HG03354 (cell line): Measurements from ENCODE around the gene DOK5.

Experiments used
- ATAC-seq: cut with Tn5 transposase; IDR thresholded peaks from one replicate; pipeline ENCODE4 v1.9.1; 2021; ENCODE audit warnings: mild to moderate bottlenecking; ENCODE audit not compliant: unreplicated experiment, poor library complexity, severe bottlenecking

DOK5 gene

DNA sequence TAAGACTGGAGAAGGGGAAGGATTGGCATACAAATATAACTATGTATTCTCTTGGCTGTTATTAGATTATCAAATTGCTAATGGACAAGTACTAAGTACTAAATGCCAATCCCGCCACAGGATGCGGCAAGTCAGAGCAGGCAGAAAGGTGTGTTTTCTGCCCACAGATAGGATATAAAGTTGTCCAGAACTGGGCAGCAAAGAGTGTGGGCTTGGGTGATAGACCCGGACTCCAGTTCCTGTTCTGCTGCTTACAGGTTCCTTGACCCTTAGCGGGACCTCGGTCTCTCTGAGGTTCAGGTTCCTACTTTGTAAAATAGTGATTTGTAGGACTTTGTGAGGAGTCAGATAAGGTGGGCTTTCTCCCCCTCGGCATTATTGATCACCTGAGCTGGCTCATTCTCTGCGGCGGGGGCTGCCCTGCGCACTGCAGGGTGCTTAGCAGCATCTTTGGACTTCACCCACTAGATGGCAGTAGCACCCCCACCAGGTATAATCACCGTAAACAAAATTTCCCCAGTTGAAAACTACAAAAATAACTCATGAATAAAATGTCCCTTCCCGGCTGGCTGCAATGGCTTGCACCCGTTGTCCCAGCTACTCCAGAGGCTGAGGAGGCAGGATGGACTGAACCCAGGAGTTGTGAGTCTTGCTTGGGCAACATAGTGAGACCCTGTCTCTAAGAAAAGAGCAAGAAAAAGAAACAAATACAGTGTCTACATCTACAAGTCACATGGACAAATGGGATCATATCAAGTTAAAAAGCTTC is 193.1 kb downstream of the DOK5 start:
- peak; percentile 89 for ATAC-seq

DNA sequence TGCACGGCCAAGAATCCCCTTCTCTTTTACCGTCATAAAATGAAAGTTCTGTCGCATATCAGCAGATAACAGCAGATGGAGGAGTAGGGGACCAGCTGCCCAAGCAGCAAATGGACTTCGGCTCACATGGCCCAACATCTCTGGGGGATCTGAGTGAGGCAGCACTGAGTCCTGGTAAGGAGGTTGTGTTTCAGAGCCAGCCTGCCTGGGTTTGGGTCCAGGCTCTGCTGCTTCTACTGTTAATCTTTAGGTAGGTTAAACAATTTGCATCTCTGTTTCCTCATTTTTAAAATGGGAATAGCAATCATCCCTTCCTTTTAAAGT is 193.6 kb downstream of the DOK5 start:
- no peak for ATAC-seq

DNA sequence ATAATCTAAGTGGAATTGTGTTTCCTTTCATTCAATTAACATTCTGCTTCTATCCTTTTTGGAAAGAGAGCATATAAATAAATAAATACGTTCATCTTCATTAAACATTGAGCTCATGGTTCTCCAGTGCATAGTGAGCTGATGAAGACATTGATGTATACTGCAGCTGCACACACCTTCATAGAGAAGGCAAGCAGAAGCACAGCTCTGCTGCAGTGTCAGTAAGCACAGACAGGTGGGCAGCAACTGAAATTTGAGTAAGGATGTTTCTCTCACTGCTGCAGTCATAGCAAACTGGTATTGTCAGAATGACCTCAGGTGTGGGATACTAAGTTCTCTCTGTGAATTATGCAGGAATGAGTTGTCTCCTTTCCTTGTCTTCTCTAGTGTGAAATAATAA is 202.9 kb downstream of the DOK5 start:
- ATAC-seq = no peak

DNA sequence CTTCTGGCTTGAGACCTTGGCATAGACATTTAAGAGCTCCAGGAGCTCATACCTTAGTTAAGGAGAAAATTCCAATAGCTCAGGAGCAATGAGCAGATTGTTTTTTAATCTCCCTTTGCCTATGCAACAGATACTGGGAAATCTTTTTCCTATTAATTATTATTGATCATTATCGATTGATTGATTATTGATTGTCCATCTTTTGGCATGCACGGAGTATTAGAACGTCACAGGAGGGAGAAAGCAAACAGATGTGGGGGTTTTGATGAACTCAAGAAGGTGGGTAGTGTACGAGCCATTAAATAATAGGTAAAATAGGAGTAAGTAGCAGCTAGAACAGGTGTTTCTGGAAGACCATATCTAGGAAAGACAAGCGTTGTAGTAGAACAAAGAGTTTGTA is 205.0 kb downstream of the DOK5 start:
- ATAC-seq = no peak

DNA sequence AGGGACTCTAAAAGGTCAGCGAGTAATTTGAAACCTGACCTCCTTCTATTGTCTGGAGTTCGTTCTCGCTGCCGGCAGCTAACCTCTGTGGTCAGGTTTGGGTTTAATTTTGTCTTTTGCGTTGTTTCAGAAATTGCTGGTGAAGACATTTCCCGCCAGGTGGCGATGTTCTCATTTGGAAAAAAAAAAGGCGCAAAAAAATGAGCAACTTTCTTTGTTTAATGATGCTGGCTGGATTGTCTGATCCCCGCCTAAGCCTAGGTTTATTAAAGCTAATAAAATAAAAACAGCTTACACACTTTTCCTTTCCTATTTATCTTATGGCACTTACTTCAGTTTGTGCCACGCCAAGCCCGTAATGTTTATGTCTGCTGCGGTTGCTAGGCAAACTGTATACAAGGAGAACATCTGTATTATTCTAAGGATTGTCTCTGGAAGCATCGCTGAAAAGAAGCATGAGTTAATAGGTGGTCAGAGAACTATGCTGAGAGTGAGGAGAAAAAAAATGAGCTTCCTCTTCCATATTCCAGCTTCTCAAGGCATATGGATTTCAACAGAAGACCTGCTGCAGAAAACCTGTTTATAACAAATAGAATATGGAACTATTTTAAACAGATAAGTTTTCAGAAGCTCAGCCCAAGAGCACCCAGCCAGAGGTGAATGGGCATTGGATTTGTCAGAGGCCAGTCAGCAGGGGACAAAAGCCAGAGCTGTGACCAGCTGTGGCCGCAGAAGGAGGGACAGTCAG is 205.7 kb downstream of the DOK5 start:
- ATAC-seq = no peak

DNA sequence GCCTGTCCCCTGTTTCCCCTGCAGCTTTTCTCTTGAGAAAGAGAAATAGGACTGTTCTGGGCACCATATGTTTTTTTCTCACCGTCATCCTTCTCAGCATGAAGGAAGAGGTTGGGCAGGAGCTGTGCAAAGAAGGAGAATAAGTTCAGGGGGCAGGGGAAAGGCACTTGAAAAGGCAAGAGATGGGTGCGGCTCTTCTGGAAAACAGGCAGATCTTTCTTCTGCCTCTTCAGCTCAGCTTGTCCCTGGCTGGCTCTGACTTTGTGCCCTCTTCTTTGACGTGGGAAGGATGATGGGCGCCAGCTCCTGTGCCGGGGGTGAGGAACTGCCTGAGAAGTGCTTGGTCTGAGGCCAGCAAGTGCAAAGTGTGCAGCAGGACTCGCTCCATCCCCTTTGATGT is 206.5 kb downstream of the DOK5 start:
- ATAC-seq = no peak

DNA sequence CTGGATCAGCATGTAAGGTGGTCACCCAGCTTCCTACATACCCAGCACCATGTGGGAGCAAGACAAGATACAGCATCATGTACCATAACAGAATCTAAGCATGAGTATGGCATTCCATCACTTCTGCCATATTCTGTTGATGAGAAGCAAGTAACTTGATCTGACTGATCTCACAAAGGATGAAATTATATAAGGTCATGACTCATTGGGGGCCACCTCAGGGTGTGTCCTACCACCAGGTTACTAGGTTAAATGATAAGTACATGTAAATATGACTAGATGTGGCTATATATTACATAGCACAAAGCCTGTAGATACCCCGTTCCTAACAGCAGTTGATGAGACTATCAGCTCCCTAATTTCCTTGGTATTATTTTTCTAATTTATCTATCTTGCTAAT is 213.1 kb downstream of the DOK5 start:
- ATAC-seq = no peak

DNA sequence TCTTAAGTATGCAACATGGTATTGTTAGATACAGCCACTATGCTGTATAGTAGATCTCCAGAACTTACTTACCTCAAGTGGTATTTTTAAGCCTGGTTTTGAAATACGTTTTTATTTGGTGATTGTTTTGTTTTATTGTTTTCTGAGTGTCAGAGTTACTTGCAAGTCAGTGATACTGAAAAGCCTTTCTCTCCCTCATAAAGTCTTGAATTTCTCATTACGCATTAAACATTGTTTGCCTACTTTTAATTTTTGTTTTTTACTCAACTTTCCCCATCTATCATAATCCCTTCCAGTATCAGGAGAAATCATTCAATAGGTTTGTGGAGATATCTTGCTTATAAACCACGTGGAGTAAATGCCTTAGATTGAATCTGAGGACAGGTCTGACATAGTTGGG is 214.9 kb downstream of the DOK5 start:
- no peak for ATAC-seq

DNA sequence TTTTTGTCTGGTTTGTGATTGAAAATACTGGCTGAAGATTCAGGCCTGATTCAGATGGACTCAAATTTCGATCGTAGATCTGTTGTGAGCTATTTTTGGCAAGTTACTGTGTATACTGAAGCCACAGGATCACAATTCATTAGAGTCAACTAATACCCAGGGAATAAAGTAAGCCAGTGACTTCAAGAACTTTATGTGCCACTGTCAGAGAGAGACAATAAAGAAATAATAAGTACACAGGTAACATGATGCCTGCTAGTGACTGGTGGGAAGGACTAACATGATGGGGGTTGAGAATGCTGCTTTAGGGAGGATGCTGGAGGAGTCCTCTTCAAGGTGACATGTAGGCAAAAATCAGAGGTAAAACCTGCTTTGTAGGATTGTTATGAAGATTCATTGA is 215.9 kb downstream of the DOK5 start:
- no peak for ATAC-seq

DNA sequence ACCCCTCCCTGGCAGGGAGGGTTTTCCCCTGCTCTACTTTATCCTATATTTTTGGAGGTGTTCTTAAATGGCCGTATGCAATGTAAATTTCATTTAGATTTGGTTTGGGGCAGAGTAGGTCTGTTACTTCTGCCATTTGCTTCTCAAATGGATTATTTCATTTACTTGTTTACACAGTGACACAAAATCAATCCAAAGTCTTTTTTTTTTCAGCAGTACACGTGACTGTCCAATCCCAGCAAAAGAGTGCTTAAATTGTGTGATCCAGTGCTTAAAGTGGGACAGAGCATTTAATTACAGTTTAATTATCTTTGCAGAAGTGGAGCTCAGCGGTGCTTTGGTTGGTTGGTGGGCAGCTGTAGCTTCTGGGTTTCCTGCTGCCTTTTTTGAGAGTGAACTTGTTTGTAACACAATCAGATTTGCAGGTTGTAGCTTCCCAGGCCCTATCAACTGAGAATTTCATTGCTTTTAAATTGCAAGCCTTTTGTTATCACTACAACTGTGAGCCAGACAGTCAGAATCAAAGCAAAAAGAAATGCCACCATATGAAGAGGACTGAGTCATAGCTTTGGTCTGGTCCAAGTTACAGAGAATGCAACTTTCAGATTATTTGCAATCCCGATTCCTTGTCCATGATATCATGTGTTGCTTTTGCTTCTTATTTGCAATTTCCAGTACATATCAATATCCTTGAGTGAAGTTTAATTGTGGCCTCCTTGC is 216.9 kb downstream of the DOK5 start:
- ATAC-seq = no peak

DNA sequence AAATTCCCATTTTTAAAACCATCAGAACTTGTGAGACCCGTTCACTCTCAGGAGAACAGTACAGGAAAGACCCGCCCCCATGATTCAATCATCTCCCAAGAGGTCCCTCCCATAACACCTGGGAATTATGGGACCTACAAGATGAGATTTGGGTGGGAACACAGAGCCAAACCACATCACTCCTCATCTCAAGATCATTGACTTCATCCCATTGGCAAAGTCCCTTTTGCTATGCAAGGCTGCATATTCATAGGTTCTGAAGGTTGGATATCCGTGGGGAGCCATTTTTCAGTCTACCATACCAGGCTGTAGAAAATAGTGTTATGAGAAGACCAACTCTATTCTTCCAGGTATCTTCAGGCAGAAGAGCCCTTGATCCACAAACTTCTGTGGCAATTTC is 219.1 kb downstream of the DOK5 start:
- no peak for ATAC-seq

DNA sequence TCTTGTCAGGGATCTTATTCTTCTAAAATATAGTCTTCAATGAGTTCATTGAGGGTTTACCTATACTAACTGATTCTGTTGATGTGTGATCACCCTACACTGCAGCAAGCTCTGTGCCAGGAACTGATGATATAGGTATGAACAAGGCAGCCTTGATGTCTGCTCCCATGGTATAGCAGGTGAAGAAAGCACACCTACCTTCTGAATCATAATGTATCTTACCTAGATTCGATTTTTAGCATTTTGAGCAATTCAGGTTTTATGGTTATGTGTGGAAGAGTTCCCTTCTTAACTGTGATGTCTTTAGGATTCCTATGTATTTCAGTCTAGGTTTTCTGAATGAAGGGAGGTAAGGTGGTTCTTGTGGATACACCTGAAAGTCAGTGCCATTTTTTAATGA is 223.0 kb downstream of the DOK5 start:
- no peak for ATAC-seq
